GM21381 (cell line): Measurements from ENCODE around the gene KLK11.

Source experiments
- ATAC-seq: cut with Tn5 transposase; IDR thresholded peaks from one replicate; pipeline ENCODE4 v1.9.1; 2021; ENCODE audit warnings: mild to moderate bottlenecking, moderate library complexity; ENCODE audit not compliant: unreplicated experiment

KLK11 gene, protein sequence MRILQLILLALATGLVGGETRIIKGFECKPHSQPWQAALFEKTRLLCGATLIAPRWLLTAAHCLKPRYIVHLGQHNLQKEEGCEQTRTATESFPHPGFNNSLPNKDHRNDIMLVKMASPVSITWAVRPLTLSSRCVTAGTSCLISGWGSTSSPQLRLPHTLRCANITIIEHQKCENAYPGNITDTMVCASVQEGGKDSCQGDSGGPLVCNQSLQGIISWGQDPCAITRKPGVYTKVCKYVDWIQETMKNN

GRCh38 chr19:51026554-51026831, at the start of gene KLK11:
TSS of gene KLK11 (minus strand) at chr19:51026616. CDS start at chr19:51025631, 985 bp downstream.
- ATAC-seq, result no peak

DNA sequence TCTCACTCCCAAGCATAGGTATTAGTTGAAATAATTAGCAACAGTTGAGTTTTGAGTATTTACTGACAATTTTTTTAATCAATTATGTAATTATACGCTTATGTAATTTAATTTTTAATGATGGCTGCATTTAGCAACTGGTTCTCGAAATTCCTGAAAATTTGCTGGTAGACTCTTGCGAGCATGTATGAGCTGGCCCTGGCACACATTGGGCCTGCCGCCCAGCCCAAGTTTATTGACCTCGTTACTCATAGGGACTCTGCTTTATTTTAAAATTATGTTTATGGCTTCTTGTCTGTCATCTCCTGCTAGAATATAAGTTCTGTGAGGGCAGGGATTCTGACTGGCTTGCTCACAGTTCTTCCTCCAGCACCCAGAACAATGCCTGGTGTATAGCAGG, 49.6 kb upstream of the KLK11 start:
- no peak for ATAC-seq

DNA sequence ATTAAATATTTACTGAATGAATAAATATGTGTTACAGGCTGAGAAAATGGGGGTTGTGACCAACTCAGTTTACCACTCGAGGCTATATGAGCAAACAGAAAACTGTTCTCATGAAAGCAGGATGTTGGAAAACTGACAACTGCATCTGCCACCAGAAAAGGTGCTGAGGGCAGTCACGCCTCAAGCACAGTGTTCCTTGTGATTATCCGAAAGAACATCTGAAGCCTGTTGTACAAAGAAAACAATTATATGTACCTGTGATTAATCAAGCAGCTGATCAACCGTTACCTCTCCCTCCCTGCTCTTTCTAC, 44.6 kb upstream of the KLK11 start:
- no peak for ATAC-seq

- no peak for ATAC-seq
Measured at GRCh38 chr19:51070334-51071094, 44.1 kb upstream of the KLK11 start.

- no peak for ATAC-seq
Measured at GRCh38 chr19:51066393-51067186, 40.2 kb upstream of the KLK11 start.

- no peak for ATAC-seq
Measured at GRCh38 chr19:51065221-51065960, 39.0 kb upstream of the KLK11 start.

DNA sequence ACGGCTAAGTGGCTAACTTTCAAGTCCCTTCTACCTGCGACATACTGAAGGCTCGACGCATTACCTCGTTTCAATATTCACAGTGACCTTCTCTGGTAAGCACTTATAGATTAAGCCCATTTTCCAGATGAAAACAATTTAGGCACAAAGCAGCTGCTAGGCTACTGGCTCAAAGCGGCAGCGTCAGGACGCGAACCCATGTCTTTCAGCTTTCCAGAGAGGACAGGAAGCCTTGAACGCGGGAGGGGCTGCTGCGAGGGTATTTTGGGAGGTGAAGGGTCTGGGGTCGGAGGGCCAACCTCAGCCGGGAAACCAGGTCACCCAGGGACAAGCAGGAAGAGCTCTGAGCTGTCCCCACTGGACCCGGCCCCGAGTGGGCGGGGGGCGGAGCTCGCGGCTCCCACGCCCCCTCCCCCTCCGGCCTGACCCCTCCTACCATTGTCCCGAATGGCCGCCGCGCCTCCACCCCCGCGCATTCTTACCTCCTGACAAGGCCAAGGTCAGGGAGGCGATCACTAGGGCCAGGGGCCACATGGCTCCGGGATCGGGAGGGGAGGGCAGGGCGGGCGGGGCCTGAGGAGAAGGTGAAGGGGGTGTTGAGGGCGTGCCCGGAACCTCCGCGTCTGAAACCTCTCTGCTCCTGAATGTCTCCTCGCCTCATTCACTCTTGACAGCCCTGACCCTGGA, 38.3 kb upstream of the KLK11 start, which contains the start of gene KLK13:
KLK13 (minus strand) TSS at position 559 of the 687 bp plus-strand sequence; CDS start at position 534, 25 bp downstream.
- no peak for ATAC-seq

- ATAC-seq, result no peak
Measured at GRCh38 chr19:51063664-51064063, 37.2 kb upstream of the KLK11 start.

- no peak for ATAC-seq
Measured at GRCh38 chr19:51060973-51061372, 34.6 kb upstream of the KLK11 start.

GRCh38 chr19:51060336-51060735, 33.9 kb upstream of the KLK11 start:
- no peak for ATAC-seq

- no peak for ATAC-seq
Measured at GRCh38 chr19:51059715-51060114, 33.3 kb upstream of the KLK11 start.

- no peak for ATAC-seq
Measured at GRCh38 chr19:51055866-51056265, 29.4 kb upstream of the KLK11 start.

DNA sequence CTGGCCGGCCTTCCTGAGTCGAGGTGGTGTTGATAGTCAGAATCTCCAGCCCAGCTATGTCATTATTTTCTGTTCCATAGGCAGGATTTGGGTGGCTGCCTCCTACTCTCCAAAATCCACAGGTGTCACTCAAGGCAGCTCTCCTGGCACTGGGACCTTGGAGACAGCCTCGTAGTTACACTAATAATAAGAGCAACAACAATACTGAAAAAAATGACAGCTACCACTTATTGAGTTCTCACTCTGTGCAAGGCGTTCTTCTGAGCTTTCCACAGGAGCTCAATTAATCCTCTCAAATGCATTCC, 20.6 kb upstream of the KLK11 start:
- no peak for ATAC-seq

- no peak for ATAC-seq
Measured at GRCh38 chr19:51044327-51044726, 17.9 kb upstream of the KLK11 start.

DNA sequence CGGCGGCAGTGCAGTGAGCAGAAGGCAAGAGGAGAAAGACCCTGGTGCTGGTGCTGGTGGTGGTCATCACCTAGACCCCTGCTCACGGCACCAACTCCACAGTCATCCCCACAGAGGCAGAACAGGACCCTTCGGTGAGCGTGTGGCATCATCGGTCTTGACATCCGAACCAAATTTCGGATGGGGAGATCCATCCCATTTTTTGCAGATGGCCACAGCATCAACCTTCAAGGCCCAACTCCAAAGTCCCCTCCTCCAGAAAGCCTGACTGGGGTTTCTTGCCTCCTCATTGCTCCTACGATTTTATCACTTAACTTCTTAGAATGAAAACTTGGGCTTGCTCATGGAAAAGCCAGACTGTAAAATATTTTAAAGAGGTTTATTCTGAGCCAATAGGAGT, 17.1 kb upstream of the KLK11 start:
- ATAC-seq, result no peak

DNA sequence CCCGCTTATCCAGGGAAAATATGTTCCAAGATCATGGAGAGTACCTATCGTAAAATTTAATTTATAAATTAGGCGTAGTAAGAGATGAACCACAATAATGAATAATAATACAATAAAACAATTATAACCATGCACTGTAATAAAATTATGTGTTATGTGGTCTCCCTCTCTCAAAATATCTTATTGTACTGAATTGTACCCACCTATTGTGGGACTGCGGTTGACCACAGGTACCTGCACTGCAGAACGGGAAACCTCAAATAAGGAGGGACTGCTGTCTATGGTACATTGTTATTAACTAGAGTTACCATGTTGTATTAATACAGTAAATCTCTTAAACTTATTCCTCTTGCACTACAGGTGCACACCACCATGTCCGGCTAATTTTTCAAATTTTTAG, 13.7 kb upstream of the KLK11 start:
- ATAC-seq, result no peak

DNA sequence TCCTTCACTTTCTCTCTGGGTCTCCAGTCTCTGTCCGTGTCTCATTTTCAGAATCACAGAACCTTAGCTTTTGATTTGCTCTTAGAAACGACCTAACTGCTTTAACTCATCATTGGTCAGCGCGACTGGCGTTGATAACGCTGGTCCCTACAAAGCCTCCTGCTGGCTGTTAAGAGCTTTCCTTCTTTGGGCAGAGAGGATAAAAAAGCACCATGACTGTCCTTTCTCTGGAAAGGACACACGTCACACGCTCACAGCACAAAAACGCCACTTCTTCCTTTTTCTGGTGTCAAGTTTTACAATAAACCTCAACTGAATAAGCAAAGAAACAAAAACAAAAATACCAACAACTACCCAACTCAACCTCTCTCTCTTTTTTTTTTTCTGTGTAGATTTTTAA, 10.1 kb upstream of the KLK11 start:
- ATAC-seq, result no peak

DNA sequence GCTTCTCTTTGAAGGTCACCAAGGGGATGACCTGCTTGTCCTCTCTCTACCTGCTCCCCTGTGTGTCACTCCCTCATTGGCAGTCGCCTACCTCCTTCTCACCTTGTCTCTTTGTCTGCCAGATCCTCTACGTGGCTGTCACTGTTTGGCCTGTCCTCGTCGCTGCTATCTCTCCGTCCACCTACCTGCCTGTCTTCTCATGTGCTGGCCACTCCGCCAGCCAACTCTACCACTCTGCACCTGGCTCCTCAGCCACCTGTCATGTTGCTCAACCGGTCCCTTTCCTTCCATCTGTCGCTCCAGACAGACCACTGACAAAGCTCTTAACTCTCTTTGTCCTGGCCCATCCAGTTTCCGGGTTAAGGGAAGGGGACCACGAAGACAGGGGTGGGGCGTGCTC, 8.3 kb upstream of the KLK11 start, which contains the start of gene KLK12:
KLK12 (minus strand) TSS at position 299 of the 400 bp plus-strand sequence. CDS start 381 bp downstream, outside the sequence.
- no peak for ATAC-seq

- no peak for ATAC-seq
Measured at GRCh38 chr19:51031880-51032225, 5.4 kb upstream of the KLK11 start.

DNA sequence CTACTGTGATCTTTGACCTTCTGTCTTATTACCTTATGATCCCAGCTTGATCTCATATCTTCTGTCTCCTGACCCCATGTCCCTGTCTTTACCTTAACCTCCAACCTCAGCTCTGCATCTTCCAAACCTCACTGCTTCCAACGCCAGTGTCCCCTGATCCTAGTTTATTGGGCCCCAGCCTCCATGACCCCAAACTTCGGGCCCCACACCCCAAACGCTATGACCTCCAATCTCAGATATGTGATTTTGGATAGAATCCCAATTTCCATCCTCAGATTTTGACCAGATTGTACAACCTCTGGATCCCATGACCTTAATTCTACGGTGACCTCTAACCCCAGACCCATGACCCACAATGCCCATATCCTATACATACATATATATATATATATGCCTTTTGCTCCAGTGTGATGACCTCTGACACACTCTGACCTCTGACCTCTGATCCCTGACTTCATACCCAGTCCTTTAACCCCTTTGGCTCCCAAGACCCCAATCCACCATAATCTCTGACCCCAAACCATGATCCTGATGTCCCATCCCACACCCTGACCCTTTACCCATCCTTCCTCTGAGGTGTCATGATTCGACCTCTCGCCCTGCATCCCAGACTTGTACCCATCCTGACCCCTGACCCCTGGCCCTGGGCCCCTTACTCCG, 4.9 kb upstream of the KLK11 start:
- ATAC-seq, result no peak
